OCI-LY7 (cell line): ENCODE measurements around the gene KCNK7. TPM values are rescaled to one million over a fixed set of nuclear protein-coding genes. Genes with fewer than 3 reads are reported as not detected.
A peak's percentile ranks its signal among the peaks of the same experiment; 100 is the strongest.

Experiments used
- BruUV-seq: library from RNA; stranded (reverse); fragments of 400-500 nt; replicated peaks from 2 replicates; lab custom pipeline; 2021; lab: Mats Ljungman, UMichigan
- CTCF ChIA-PET: fragments of 300-600 bp; sonication (Branson Sonifier 250); formaldehyde crosslinking; loops from one replicate; lab custom pipeline; 2022; ENCODE audit warnings: antibody characterized with exemption; ENCODE audit not compliant: unreplicated experiment; lab: Charles Lee
- POLR2A ChIA-PET: fragments of 300-600 bp; sonication (Branson Sonifier 250); formaldehyde crosslinking; loops from one replicate; lab custom pipeline; 2022; ENCODE audit warnings: antibody characterized with exemption; lab: Charles Lee
- DNase-seq: peaks from one replicate; pipeline ENCODE4 v3.0.0-alpha.2; 2015; ENCODE audit warnings: low spot score
- H2AFZ ChIP-seq: fragments of 200-600 bp; sonication (generic), shearing (Covaris generic); 2 replicates; pipeline ENCODE4 v1.6.1; 2014; ENCODE audit warnings: mild to moderate bottlenecking, antibody characterized with exemption, low read length, moderate library complexity
- H3K27ac ChIP-seq: fragments of 200-600 bp; sonication (generic); 2 replicates; pipeline ENCODE4 v1.5.1; 2014; ENCODE audit warnings: mixed run types, low read depth, mild to moderate bottlenecking, moderate library complexity, low read length, inconsistent platforms; ENCODE audit not compliant: poor library complexity, severe bottlenecking
- H3K36me3 ChIP-seq: fragments of 200-600 bp; sonication (generic); 2 replicates; pipeline ENCODE4 v1.6.1; 2014; ENCODE audit warnings: mild to moderate bottlenecking, antibody characterized with exemption, low read length, moderate library complexity, mixed read lengths; ENCODE audit not compliant: insufficient read depth
- H3K4me1 ChIP-seq: fragments of 200-600 bp; sonication (generic); 2 replicates; pipeline ENCODE4 v1.5.1; 2014; ENCODE audit warnings: mild to moderate bottlenecking, low read length; ENCODE audit not compliant: insufficient read depth, poor library complexity, severe bottlenecking
- H3K4me2 ChIP-seq: fragments of 200-600 bp; sonication (generic); 2 replicates; pipeline ENCODE4 v1.6.1; 2014; ENCODE audit warnings: mild to moderate bottlenecking, low read length
- H3K4me3 ChIP-seq: fragments of 200-600 bp; sonication (generic); 2 replicates; pipeline ENCODE4 v1.5.1; 2014; ENCODE audit warnings: mild to moderate bottlenecking, low read depth, low read length; ENCODE audit not compliant: poor library complexity, severe bottlenecking
- H3K79me2 ChIP-seq: fragments of 200-600 bp; sonication (generic); 2 replicates; pipeline ENCODE4 v1.6.1; 2016; ENCODE audit warnings: low read depth, mild to moderate bottlenecking, low read length, moderate library complexity, mixed read lengths; ENCODE audit not compliant: insufficient read depth
- H3K9me2 ChIP-seq: fragments of 200-600 bp; sonication (generic); 2 replicates; pipeline ENCODE4 v1.6.1; 2016; ENCODE audit warnings: mild to moderate bottlenecking, low read length, mixed read lengths; ENCODE audit not compliant: insufficient read depth
- H3K9me3 ChIP-seq: fragments of 200-600 bp; sonication (generic); 2 replicates; pipeline ENCODE4 v1.6.1; 2014; ENCODE audit warnings: mild to moderate bottlenecking, mixed run types, low read length, mixed read lengths
- H4K20me1 ChIP-seq: fragments of 200-600 bp; sonication (generic); 2 replicates; pipeline ENCODE4 v1.6.1; 2014; ENCODE audit warnings: mild to moderate bottlenecking, antibody characterized with exemption, low read length, moderate library complexity, mixed read lengths; ENCODE audit not compliant: insufficient read depth
- EZH2phosphoT487 ChIP-seq: fragments of 200-600 bp; sonication (generic); IDR thresholded peaks from 2 replicates; pipeline ENCODE4 v1.6.1; 2018; ENCODE audit warnings: low read depth, borderline replicate concordance, mild to moderate bottlenecking, mixed run types, antibody characterized with exemption, low read length, moderate library complexity, mixed read lengths
- intact Hi-C: fragments of 100-400 bp; cut with micrococcal nuclease; formaldehyde crosslinking; loops from one replicate; pipeline ENCODE4 v1.10.0; 2022; ENCODE audit not compliant: unreplicated experiment
- total RNA-seq, 2 experiments: library from RNA; depleted of rRNA in 1 of 2; stranded (reverse); fragments of >200 nt in 1 of 2; shearing (Covaris generic) in 1 of 2; gene quantifications; 2 replicates each; pipeline ENCODE4 v1.2.3, GENCODE V29; 2014 to 2022
- TF ChIP-seq, protein P1 (sequence below): fragments of 200-600 bp; sonication (generic); conservative IDR thresholded peaks from 2 replicates; pipeline ENCODE4 v1.5.1; 2014; ENCODE audit warnings: mild to moderate bottlenecking, antibody characterized with exemption, low read length, moderate library complexity, mixed read lengths

Gene KCNK7
- total RNA-seq, 2 experiments from 2014 or later = 0.68 to 1.4 TPM

DNA sequence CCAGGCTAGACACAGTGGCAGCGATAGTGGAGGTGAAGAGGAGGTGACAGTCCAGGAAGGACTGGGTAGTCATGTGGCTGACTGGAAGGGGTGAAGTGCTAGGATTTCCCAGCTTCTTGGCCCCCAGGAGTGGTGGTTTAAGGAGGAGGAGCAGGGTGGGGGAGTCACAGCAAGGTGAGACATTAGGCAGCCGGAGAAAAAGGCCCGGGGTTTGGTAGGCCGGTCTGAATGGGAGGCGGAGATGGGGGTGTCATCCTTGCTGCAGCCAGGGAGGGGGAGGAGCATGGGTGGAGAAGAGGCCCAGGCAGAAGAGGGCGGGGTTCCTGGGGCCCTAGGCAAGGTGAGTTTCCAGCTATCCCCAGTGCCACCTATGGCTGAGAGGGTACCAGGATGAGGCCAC is 48.4 kb upstream of the KCNK7 start:
- Histone ChIP-seq H3K4me2 (no peak overlapping the region), H3K4me1 (peaks cover 33% of the 10 kb centered on the region), H4K20me1 (no peaks in the 10 kb centered on the region), H3K9me3 (no peaks in the 10 kb centered on the region), H3K27ac (no peak overlapping the region), H3K9me2 (no peaks in the 10 kb centered on the region), H3K79me2 (peaks cover 22% of the 10 kb centered on the region; the same call in 1 of the 2 replicates), H3K4me3 (no peak overlapping the region), H3K36me3 (peaks cover 58% of the 10 kb centered on the region), H2AFZ (no peak overlapping the region)
- no TSS peak for BruUV-seq
- POLR2A ChIA-PET = no interaction called here
- CTCF ChIA-PET = no interaction called here
- TF ChIP-seq, protein P1, sequence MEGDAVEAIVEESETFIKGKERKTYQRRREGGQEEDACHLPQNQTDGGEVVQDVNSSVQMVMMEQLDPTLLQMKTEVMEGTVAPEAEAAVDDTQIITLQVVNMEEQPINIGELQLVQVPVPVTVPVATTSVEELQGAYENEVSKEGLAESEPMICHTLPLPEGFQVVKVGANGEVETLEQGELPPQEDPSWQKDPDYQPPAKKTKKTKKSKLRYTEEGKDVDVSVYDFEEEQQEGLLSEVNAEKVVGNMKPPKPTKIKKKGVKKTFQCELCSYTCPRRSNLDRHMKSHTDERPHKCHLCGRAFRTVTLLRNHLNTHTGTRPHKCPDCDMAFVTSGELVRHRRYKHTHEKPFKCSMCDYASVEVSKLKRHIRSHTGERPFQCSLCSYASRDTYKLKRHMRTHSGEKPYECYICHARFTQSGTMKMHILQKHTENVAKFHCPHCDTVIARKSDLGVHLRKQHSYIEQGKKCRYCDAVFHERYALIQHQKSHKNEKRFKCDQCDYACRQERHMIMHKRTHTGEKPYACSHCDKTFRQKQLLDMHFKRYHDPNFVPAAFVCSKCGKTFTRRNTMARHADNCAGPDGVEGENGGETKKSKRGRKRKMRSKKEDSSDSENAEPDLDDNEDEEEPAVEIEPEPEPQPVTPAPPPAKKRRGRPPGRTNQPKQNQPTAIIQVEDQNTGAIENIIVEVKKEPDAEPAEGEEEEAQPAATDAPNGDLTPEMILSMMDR = no peak
- TF ChIP-seq EZH2phosphoT487 = no peak
- intact Hi-C loops = no loop called here
- DNase-seq = no peak

- Histone ChIP-seq H3K79me2 (peaks cover 22% of the 10 kb centered on the region; the same call in 1 of the 2 replicates), H3K4me2 (peak overlapping the region; percentile 97), H3K4me3 (peak overlapping the region; percentile 90), H3K36me3 (peaks cover 54% of the 10 kb centered on the region), H3K9me2 (no peaks in the 10 kb centered on the region), H4K20me1 (no peaks in the 10 kb centered on the region), H3K4me1 (peaks cover 45% of the 10 kb centered on the region), H2AFZ (no peak overlapping the region), H3K27ac (peak overlapping the region; percentile 95), H3K9me3 (no peaks in the 10 kb centered on the region)
- ChIA-PET POLR2A (no interaction called here), CTCF (interaction anchor here (1.1 kb wide), 1 partner anchor 66 kb away, joined by 3 read pairs; no protein-coding TSS in a partner anchor)
- no TSS peak for BruUV-seq
- DNase-seq = peak; percentile 32
- intact Hi-C loops = no loop called here
- TF ChIP-seq, protein P1 = no peak
- no peak for TF ChIP-seq EZH2phosphoT487
Measured at GRCh38 chr11:65642014-65642671, 46.5 kb upstream of the KCNK7 start.

DNA sequence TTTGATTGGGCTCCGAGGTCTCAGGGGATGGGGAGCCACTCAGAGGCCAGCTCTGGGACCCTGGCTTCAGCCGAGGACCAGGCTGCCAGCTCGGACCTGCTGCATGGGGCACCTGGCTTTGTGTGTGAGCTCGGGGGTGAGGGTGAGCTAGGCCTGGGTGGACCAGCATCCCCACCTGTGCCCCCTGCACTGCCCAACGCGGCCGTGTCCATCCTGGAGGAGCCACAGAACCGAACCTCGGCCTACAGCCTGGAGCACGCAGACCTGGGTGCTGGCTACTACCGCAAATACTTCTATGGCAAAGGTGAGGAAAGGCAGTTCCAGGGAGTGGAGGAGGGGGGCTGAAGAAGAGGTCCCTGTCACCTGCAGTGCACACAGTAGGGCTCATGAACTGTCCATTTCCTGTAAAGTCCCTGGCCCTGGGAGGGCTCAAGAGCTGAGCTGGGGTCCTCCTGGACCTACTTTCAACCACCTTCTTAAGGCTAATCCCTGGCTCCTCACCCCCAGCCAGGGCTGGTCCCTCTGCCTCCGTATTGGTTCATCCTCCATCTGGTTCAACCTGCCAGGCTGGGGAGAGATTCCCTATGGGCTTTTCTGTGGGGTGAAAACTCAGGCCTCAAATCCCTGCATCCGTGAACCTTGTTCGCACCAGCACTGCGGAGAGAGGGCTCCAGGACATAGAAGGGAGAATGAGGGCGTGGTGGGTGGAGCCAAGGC is 45.9 kb upstream of the KCNK7 start:
- TF ChIP-seq EZH2phosphoT487 = no peak
- TF ChIP-seq, protein P1 = no peak
- BruUV-seq = no TSS peak
- H3K79me2 ChIP-seq = peaks cover 22% of the 10 kb centered on the region; the same call in 1 of the 2 replicates

More for the DNA sequence above, 45.9 kb upstream of the KCNK7 start:
- peak overlapping the region; percentile 90 for H3K4me3 ChIP-seq
- H3K4me1 ChIP-seq = peaks cover 51% of the 10 kb centered on the region
- DNase-seq = no peak
- ChIA-PET CTCF (no interaction called here), POLR2A (no interaction called here)
- no peaks in the 10 kb centered on the region for H3K9me2 ChIP-seq
- intact Hi-C loops = no loop called here
- H3K4me2 ChIP-seq = peak overlapping the region; percentile 97
- H3K27ac ChIP-seq = peak overlapping the region; percentile 95
- H4K20me1 ChIP-seq = no peaks in the 10 kb centered on the region
- H2AFZ ChIP-seq = no peak overlapping the region
- peaks cover 60% of the 10 kb centered on the region for H3K36me3 ChIP-seq
- no peaks in the 10 kb centered on the region for H3K9me3 ChIP-seq
